Stimulated activated naive CD8-positive, alpha-beta T cell treated with anti-CD3 and anti-CD28 coated beads, Interleukin-15, Interleukin-2, amounts not matched to agents 100 U/mL and 50 U/mL, for 24 hours (primary cell): Measurements from ENCODE around the gene UAP1.
"Not testable (repeated sequence)": the region's sequence is repeated elsewhere in the genome, so short reads cannot be mapped to it uniquely, and the experiment has no call there.

Source experiments
- ATAC-seq: fragments of 150-1000 bp; cut with Tn5 transposase; one replicate; pipeline ENCODE4 v1.10.0; 2021
- DNase-seq: peaks from one replicate; pipeline ENCODE4 v3.0.0; 2021

The UAP1 gene

GRCh38 chr1:162565460-162565859 lies 3.9 kb downstream of the UAP1 start:
- ATAC-seq (no peak), DNase-seq (no peak)

GRCh38 chr1:162566870-162567269 lies 5.3 kb downstream of the UAP1 start:
- DNase-seq (no peak), ATAC-seq (no peak)

GRCh38 chr1:162568802-162569201 lies 7.3 kb downstream of the UAP1 start:
- ATAC-seq (no peak), DNase-seq (no peak)

- DNase-seq (no peak), ATAC-seq (no peak)
Measured at GRCh38 chr1:162570718-162571117, 9.2 kb downstream of the UAP1 start.

GRCh38 chr1:162571121-162571520 lies 9.6 kb downstream of the UAP1 start:
- not testable (repeated sequence) for ATAC-seq

GRCh38 chr1:162571696-162572095 lies 10.2 kb downstream of the UAP1 start:
- DNase-seq, result no peak
- ATAC-seq, result no peak

More at GRCh38 chr1:162571121-162571520, 9.6 kb downstream of the UAP1 start:
- DNase-seq, result not testable (repeated sequence)

GRCh38 chr1:162573136-162573535 lies 11.6 kb downstream of the UAP1 start:
- ATAC-seq (no peak), DNase-seq (no peak)

GRCh38 chr1:162578071-162578700 lies 16.7 kb downstream of the UAP1 start:
- ATAC-seq (no peak), DNase-seq (no peak)

GRCh38 chr1:162578936-162579335 lies 17.4 kb downstream of the UAP1 start:
- DNase-seq, result no peak
- no peak for ATAC-seq

GRCh38 chr1:162580308-162580707 lies 18.8 kb downstream of the UAP1 start:
- DNase-seq (no peak), ATAC-seq (no peak)

GRCh38 chr1:162582901-162583300 lies 21.4 kb downstream of the UAP1 start:
- ATAC-seq, DNase-seq: not testable (repeated sequence)

GRCh38 chr1:162585101-162585500 lies 23.6 kb downstream of the UAP1 start:
- ATAC-seq, DNase-seq: not testable (repeated sequence)

GRCh38 chr1:162587347-162587746 lies 25.8 kb downstream of the UAP1 start:
- ATAC-seq, result no peak

GRCh38 chr1:162587761-162588260 lies 26.3 kb downstream of the UAP1 start:
- DNase-seq (no peak), ATAC-seq (no peak)

More at GRCh38 chr1:162587347-162587746, 25.8 kb downstream of the UAP1 start:
- DNase-seq, result no peak

GRCh38 chr1:162590101-162590500 lies 28.6 kb downstream of the UAP1 start:
- ATAC-seq (no peak), DNase-seq (no peak)

GRCh38 chr1:162590686-162591085 lies 29.2 kb downstream of the UAP1 start:
- DNase-seq (no peak), ATAC-seq (no peak)

- no peak for DNase-seq
- ATAC-seq, result no peak
Measured at GRCh38 chr1:162596514-162597170, 35.1 kb downstream of the UAP1 start.

GRCh38 chr1:162599451-162599850 lies 37.9 kb downstream of the UAP1 start:
- DNase-seq, result no peak
- no peak for ATAC-seq

- DNase-seq, ATAC-seq: not testable (repeated sequence)
Measured at GRCh38 chr1:162603117-162603516, 41.6 kb downstream of the UAP1 start.

- no peak for DNase-seq
- no peak for ATAC-seq
Measured at GRCh38 chr1:162605225-162605927, 43.9 kb downstream of the UAP1 start.

- DNase-seq, result no peak
- no peak for ATAC-seq
Measured at GRCh38 chr1:162609306-162609705, 47.8 kb downstream of the UAP1 start.

- DNase-seq, result no peak
- no peak for ATAC-seq
Measured at GRCh38 chr1:162612606-162613400, 51.3 kb downstream of the UAP1 start.
